Coronary artery (tissue), 2 donors: ENCODE measurements around the gene SETBP1.

Source experiments
- DNase-seq: peaks from one replicate; pipeline ENCODE4 v3.0.0-alpha.2; 2017; ENCODE audit warnings: low spot score
- H3K27ac ChIP-seq, 2 donors: fragments of 200-600 bp; sonication (generic); one replicate each; pipeline ENCODE4 v1.5.1; 2016 to 2019
- H3K4me3 ChIP-seq: fragments of 200-600 bp; sonication (generic); 2 replicates; pipeline ENCODE4 v1.5.1; 2016; ENCODE audit warnings: mild to moderate bottlenecking, moderate library complexity
- CTCF ChIP-seq: fragments of 200-600 bp; sonication (generic); IDR thresholded peaks from one replicate; pipeline ENCODE4 v1.5.1; 2019; ENCODE audit warnings: antibody characterized with exemption

SETBP1 gene

GRCh38 chr18:44842588-44843412 is 162.1 kb downstream of the SETBP1 start:
- no peak overlapping the region for H3K4me3 ChIP-seq
- no peak for DNase-seq
- no peak for TF ChIP-seq CTCF
- H3K27ac ChIP-seq = no peak overlapping the region

- no peak overlapping the region for H3K4me3 ChIP-seq
- no peak for DNase-seq
- H3K27ac ChIP-seq = no peak overlapping the region
- TF ChIP-seq CTCF = no peak
Observed at GRCh38 chr18:44844486-44844885, 163.8 kb downstream of the SETBP1 start.

GRCh38 chr18:44846450-44846849 is 165.8 kb downstream of the SETBP1 start:
- H3K27ac ChIP-seq = no peak overlapping the region
- no peak for DNase-seq
- no peak for TF ChIP-seq CTCF
- H3K4me3 ChIP-seq = no peak overlapping the region

- no peak overlapping the region for H3K4me3 ChIP-seq
- TF ChIP-seq CTCF = no peak
- no peak for DNase-seq
- H3K27ac ChIP-seq = no peak overlapping the region
Observed at GRCh38 chr18:44848644-44849335, 168.1 kb downstream of the SETBP1 start.

- TF ChIP-seq CTCF = no peak
- Histone ChIP-seq H3K27ac (no peak overlapping the region), H3K4me3 (no peak overlapping the region)
- no peak for DNase-seq
Observed at GRCh38 chr18:44849361-44849760, 168.7 kb downstream of the SETBP1 start.

GRCh38 chr18:44850001-44850400 is 169.3 kb downstream of the SETBP1 start:
- DNase-seq = no peak
- no peak for TF ChIP-seq CTCF
- Histone ChIP-seq H3K27ac (no peak overlapping the region), H3K4me3 (no peak overlapping the region)
